SKM-1 (cell line): ENCODE data around the gene FMO1.
"Not testable (repeated sequence)": the region's sequence is repeated elsewhere in the genome, so short reads cannot be mapped to it uniquely, and the experiment has no call there.

Experiments used
- DNase-seq: peaks from one replicate; lab custom pipeline; 2025; ENCODE audit not compliant: unreplicated experiment; lab: John Stamatoyannopoulos, UW

Gene FMO1

DNA sequence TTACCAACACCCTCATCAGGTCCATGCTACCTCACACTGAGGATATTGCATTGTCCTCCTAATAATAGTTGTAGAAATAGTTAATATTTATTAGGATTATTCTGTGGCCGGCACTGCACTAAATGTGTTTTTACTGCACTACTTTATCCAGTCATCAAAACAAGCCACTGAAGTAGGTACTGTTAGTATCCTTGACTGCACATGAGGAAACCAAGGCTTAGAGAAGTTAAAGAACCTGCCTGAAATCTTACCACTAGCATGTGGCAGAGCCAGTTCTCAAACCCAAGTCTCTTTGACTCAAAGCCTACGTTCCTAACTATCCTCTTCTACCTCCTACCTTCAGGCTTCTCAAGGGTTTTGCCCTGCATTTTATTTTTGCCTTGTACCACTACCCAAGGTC lies 30.9 kb downstream of the FMO1 start:
- DNase-seq: no peak

DNA sequence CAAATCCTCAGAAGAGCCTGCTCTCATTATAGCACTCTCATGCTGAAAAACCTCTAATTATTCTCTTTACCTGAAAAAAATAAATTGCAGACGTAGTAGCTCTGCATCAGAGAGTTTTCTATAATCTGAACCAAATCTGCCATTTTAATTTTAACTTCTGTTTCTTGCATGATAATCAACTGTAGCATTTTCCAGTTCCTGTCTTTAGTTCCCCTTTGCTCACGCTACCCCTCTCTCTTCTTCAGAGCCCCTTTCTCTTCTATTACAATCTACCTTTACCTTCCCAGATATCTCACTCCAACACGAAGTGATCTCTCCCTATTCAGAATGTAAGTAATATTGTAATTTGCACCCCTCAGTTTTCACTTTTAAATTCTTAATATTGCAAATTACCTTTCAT lies 31.4 kb downstream of the FMO1 start:
- DNase-seq: no peak

DNA sequence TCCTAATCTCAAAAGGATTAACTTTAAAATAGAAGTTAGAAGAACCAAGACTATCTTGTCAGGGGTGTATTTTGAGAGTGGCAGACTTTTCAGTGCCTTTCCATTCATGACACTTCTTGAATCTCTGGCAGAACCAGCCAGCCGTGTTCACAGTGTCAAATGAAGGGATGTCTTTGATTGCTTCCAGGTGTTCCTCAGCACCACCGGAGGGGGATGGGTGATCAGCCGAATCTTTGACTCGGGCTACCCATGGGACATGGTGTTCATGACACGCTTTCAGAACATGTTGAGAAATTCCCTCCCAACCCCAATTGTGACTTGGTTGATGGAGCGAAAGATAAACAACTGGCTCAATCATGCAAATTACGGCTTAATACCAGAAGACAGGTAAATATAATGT lies 32.3 kb downstream of the FMO1 start:
- DNase-seq: no peak

DNA sequence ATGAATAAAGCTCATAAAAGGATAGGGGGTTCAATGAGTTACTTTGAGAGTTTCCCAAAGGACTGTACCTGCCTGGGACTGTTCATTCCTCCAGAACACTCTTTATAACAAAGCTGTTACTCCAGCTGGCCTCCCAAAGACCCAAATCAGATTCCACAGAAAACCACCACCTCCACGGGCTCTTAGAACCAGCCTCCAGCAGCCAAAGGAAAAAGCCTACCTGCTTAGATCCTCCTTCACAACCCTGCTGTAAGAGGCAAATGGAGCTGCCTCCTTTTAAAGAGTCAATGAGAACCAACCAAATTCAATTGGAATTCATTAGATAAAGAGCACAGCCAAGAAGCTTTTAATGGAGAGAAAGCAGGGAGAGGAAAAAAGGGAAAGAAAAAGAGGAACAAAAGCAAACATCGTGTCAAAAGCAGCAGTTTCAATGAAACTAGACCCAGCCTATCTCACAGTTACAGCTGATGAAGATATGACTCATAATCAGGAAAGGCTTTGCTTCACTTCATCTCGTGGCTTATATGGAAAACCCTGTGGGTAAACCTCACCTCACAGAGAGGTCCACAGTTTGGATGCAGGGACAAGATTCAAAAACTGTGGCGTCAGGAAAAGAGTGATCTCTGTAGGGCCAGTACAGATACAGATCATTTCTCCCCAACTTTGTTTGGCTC lies 37.9 kb downstream of the FMO1 start:
- DNase-seq: no peak

DNA sequence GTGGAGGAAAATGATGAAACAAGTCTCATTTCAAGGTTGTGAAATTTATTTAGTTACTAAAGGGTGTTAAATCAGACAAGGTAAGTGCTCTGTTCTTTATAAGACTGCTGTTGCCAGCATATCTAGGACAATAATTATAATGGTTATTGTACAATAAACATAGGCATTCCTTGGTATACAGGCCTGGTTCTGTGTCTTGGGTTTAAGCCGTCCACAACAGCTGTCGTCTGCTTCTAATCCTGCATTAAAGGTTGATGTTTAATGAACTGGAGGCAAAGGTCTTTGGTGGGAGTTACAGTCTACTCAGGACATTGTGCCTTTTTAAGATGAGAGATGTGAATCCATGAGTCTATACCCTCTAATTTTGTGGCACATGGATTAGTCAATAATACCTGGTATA lies 42.3 kb downstream of the FMO1 start:
- DNase-seq: no peak

DNA sequence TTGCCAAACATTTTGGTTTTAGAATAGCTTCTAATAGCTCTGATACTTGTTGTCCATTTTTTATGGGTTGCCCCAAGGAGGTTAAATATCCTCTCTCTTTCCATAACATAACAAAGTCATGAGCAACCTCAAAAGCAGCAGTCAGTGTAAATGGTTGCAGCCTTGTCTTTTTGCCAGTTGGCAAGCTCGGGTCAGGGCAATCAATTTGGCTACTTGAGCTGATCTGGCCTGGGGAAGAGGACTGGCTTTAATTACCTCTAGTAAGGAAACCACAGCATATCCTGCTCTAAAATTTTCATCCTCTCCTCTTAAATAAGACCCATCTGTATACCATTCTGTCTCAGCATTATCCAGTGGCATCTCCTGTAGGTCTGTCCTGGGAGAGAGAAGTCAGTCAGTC lies 44.5 kb downstream of the FMO1 start:
- no peak for DNase-seq

DNA sequence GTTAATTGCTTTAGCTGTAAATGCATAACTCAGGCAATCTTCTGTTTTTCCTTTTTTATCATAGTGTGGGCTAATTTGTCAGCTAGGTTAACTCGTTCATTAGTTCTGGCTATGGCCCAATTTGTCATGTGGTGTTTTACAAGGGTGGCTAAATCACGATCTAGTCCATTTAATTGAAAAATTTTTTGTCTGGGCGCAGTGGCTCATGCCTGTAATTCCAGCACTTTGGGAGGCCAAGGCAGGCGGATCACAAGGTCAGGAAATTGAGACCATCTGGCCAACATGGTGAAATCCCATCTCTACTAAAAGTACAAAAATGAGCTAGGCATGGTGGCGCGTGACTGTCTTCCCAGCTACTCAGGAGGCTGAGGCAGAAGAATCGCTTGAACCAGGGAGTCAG lies 47.1 kb downstream of the FMO1 start:
- DNase-seq: not testable (repeated sequence)

DNA sequence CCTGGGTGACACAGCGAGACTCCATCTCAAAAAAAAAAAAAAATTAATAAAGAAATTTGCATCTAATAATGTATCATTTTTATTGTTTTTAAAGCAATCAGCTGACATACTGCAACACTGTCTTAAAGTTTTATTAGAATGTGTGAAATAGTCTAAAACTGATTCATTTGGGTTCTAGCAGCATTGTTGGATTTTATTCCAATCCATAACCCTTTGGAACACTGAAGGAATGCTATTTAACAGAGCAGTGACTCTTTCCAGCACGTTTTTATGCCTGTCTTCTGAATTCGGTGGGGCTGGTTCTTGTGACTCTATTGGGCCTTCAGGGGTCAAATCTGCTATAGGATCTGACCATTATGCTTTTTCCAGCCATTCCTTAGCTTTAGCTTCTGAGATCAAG lies 47.5 kb downstream of the FMO1 start:
- DNase-seq: no peak

DNA sequence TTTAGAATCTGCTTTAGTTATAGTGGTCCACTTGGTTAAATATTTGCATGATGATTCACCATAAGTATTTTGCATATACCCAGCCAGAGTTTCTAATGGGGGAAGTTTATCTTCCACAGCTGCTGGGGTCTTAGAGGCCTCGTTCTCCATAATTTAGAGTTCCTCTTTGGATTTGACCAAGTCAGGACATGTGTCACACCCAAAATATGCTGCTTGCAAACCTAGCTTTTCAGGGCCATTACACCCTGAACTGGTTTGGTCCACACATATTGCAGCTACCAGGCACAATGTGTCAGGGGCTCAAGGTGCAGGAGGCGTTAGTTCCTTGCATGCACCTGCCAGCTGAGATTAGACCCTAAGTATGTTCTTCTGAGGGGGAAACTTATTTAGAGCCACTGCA lies 48.6 kb downstream of the FMO1 start:
- DNase-seq: no peak

DNA sequence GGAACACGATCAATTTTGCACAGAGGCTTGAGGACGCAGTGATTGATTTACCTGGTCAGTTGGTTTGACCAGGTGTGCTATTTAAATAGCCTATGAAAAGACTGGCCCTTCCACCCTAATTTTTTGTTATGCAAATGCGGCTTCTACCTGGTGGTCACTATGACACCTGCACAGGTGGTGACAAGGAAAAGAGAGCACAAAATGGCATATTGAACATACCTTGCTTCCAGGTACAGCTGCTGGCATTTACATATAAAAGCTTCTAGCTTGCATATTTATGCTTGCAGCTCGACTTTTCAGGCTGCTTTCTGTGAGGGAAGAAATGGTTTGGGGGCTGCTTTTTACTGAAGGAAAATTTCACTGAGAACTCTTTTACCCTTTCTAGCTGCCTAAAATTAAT lies 50.4 kb downstream of the FMO1 start:
- no peak for DNase-seq

DNA sequence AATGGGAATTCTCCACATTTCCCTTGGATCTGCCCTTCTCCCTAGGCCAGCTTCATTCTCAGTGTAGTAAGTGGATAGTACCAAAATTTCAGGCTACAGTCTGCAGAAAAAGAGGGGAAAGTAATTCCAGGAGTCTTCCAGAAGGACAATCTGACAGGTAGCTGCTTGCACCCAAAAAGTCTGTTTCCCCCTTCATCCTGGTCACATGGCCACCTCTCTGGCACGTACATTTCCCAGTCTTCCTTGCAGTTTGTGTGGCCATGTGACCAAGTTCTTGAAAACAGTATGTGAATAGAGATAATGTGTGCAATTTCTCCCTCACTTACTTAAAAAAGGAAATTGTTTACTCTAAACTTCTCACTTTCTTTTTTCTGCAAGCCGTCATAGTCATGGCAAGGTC lies 51.0 kb downstream of the FMO1 start:
- DNase-seq: no peak

DNA sequence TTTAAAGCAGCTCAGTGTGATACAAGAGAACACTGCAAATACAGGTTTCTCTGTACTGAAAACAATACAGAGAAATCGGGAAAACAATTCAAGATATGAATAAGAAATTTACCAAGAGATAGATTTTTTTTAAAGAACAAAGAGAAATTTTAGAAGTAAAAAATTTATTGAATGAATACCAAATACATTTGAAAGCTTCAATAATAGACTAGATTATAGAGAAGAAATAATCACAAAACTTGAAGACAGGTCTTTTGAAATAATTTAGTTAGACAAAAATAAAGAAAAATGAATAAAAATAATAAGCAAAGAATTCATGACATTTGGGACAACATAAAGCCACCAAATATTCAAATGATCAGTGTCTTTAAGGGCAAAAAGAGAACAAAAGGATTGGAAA lies 52.1 kb downstream of the FMO1 start:
- no peak for DNase-seq

DNA sequence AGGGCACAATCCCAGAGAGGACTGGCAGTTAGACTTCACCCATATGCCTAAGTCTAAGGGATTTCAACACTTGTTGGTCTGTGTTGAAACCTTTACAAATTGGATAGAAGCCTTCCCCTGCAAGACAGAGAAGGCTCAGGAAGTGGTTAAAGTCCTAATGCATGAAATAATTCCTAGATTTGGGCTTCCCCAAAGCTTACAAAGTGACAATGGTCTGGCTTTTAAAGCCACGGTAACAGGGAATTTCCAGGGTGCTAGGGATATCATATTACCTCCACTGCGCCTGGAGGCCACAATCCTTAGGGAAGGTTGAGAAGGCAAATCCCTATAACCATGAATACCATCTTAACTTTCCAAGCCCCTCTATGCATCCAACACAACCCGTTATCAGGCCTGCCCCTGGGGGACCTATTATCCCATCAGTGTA lies 62.4 kb downstream of the FMO1 start:
- peak; percentile 24 for DNase-seq

DNA sequence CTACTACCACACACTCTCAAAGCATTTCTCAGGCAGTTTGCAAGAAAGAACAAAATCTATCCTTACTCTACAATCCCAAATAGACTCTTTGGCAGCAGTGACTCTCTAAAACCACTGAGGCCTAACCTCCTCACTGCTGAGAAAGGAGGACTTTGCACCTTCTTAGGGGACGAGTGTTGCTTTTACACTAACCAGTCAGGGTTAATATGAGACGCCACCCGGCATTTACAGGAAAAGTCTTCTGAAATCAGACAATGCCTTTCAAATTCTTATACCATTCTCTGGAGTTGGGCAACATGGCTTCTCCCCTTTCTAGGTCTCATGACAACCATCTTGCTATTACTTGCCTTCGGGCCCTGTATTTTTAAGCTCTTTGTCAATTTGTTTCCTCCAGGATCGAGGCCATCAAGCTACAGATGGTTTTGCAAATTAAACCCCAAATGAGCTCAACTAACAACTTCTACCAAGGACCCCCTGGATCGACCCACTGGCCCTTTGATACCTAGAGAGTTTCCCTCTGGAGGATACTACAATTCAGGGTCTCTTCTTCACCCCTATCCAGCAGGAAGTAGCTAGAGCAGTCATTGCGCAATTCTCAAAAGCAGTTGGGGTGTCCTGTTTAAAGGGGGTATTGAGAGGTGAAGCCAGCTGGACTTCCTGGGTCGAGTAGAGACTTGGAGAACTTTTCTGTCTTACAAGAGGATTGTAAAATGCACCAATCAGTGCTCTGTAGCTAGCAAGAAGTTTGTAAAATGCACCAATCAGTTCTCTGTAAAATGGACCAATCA lies 63.7 kb downstream of the FMO1 start:
- DNase-seq: no peak

DNA sequence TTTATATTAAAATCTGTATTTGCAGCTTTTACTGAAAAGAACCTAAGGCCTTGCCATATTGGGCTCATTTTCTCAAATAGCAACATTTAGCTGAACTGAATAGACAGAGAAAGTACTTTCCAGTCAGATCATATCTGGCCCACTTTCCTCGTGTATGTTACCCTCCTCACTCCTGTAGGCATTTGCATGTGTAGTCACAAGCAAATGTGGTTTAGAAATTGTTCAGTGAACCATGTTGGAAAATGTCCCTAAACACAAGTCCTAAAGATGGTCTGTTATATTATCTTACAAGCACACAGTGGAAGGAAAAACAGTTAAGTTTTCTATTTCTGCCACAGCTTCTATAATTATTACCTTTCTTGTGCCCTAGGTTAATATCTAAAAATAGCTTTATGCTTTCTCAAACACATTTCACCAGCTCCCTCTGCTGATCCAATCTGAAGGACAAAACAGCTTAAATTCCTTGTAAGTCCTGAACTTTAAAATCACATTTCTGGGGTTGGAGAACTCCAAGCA lies 65.1 kb downstream of the FMO1 start:
- DNase-seq: no peak

DNA sequence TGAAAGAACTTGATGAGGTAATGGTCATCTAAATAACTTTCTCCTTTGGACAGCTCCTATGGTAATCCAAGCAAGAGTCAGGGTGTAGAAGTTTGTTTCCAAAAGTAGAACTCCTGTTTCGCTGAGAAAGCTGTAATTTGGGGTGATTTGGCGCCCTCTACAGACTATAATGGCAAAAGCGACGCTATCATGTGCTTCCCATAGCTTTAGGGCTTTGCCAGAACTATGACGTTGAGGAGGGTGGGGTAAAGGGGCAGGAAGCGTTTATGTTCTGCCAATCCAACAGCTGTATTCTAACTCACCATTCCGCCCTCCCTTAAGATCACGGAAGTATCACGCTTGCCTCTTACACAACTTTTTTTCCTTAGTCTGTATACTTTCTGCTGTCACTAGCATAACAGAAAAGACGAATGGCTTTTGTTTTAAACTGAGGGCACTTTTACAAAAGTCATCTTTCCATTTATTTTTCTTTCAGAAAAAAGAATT lies 65.6 kb downstream of the FMO1 start, which contains the start of gene FMO4:
Gene FMO4, plus strand, starts transcription at position 349 of the 486 bp plus-strand sequence. CDS start 5,643 bp downstream, outside the sequence.
- DNase-seq: peak; percentile 100

DNA sequence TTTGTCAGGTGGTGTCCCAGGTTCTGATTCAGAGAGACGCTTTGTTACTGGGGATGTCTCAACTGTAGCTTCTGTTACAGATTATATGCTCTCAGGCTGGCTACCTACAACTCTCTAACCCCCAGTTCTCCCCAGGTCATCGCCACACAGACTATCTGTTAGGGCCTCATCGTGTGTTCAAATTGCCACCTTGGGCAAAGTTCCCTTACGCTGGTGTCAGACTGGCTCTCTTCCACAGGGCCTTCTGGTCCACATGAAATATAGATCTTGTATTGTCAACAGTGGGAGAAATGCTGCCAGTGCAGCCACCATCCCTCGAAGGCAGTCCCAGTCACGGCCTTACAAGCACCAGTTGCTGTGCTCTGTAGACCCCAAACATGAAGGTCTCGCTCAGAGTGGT lies 81.0 kb downstream of the FMO1 start:
- no peak for DNase-seq

DNA sequence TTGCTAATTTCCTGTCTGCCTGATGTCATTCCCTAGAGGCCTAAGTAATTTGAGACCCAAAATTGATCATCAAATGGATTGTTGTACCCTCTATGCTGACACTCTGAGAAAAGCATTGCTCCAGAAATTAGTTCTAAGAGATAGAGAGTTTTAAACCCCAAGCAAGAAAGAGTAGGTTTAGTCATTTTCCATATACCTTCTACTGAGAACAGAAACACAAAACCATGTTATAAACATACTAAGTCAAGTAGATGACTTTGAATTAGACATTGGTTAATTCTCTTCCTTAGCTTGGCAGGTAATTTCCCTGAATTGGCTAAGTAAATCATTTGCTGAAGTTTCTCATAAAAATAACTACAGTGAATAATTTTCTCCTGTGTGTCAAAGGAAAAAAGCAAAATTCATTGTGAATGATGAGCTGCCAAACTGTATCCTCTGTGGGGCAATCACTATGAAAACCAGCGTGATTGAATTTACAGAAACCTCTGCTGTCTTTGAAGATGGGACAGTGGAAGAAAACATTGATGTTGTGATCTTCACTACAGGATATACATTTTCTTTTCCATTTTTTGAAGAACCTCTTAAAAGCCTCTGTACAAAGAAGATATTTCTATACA lies 85.8 kb downstream of the FMO1 start:
- no peak for DNase-seq
